Mesodermal cell (in vitro differentiated cells): ENCODE results near the gene HELZ.

ENCODE experiments used
- H3K27ac ChIP-seq: 2 replicates; pipeline ENCODE4 v1.7.0; 2013; ENCODE audit warnings: mild to moderate bottlenecking, low read depth, low read length, moderate library complexity; ENCODE audit not compliant: severe bottlenecking
- H3K36me3 ChIP-seq: 2 replicates; pipeline ENCODE4 v1.7.1; 2013; ENCODE audit warnings: mild to moderate bottlenecking, low read length, moderate library complexity; ENCODE audit not compliant: control insufficient read depth, insufficient read depth
- H3K4me1 ChIP-seq: one replicate; pipeline ENCODE4 v1.7.1; 2013; ENCODE audit warnings: mild to moderate bottlenecking, low read length; ENCODE audit not compliant: insufficient read depth, control insufficient read depth, poor library complexity, severe bottlenecking
- H3K4me3 ChIP-seq: 2 replicates; pipeline ENCODE4 v1.7.0; 2013; ENCODE audit warnings: low read length, control low read depth, mild to moderate bottlenecking; ENCODE audit not compliant: insufficient read depth, poor library complexity, severe bottlenecking; ENCODE audit errors: extremely low read depth
- H3K9me3 ChIP-seq: 2 replicates; pipeline ENCODE4 v1.7.1; 2013; ENCODE audit warnings: mild to moderate bottlenecking, low read length, moderate library complexity; ENCODE audit not compliant: control insufficient read depth
- WGBS, 2 experiments: methylation state at CpG; one replicate each; pipeline ENCODE4 v1.1.5; 2013; ENCODE audit warnings: missing lambda C conversion rate in 2 of 2; ENCODE audit not compliant: insufficient coverage in 2 of 2; 5-methylcytosine and 5-hydroxymethylcytosine counted together

The HELZ gene

DNA sequence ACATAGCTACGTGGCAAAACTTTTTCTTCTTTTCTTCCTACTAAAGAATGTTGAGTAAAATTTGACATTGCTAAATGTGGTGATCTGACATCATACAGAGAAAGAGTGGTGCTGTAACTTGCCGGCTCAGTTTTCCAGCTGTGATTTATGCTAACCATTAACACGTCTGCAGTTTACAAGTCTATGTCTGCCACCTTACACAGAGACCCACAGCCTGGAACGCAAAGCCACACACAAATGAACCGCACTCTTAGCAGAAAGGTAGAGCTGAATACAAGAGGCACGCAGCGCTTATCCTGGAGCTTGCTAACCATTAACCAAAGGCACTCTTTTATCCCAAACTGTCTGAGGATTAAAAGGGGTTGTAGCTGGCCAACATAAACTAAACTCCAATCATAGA, 168.7 kb downstream of the HELZ start:
- peaks cover 12% of the 10 kb centered on the region for H3K36me3 ChIP-seq
- no peak overlapping the region for H3K27ac ChIP-seq
- H3K9me3 ChIP-seq = no peaks in the 10 kb centered on the region
- H3K4me1 ChIP-seq = no peaks in the 10 kb centered on the region
- WGBS, 2 experiments = 87 to 92% methylated on average over 2 to 5 of the region's 7 CpGs
- no peak overlapping the region for H3K4me3 ChIP-seq

- no peaks in the 10 kb centered on the region for H3K9me3 ChIP-seq
- H3K4me3 ChIP-seq = no peak overlapping the region
- H3K4me1 ChIP-seq = no peaks in the 10 kb centered on the region
- WGBS, 2 experiments = 87 to 94% methylated on average over 2 of the region's 3 CpGs
- peaks cover 12% of the 10 kb centered on the region for H3K36me3 ChIP-seq
- H3K27ac ChIP-seq = no peak overlapping the region
Observed at GRCh38 chr17:67074781-67075180, 170.2 kb downstream of the HELZ start.

GRCh38 chr17:67072885-67073284, 172.1 kb downstream of the HELZ start:
- H3K4me1 ChIP-seq = no peaks in the 10 kb centered on the region
- H3K27ac ChIP-seq = no peak overlapping the region
- no peaks in the 10 kb centered on the region for H3K9me3 ChIP-seq
- peaks cover 6% of the 10 kb centered on the region for H3K36me3 ChIP-seq
- no peak overlapping the region for H3K4me3 ChIP-seq
- 94 to 100% methylated on average over 1 to 2 of the region's 3 CpGs for WGBS, 2 experiments

- Histone ChIP-seq H3K36me3 (peaks cover 6% of the 10 kb centered on the region), H3K27ac (no peak overlapping the region), H3K4me1 (no peaks in the 10 kb centered on the region), H3K9me3 (no peaks in the 10 kb centered on the region), H3K4me3 (no peak overlapping the region)
Observed at GRCh38 chr17:67071595-67071994, 173.4 kb downstream of the HELZ start.

DNA sequence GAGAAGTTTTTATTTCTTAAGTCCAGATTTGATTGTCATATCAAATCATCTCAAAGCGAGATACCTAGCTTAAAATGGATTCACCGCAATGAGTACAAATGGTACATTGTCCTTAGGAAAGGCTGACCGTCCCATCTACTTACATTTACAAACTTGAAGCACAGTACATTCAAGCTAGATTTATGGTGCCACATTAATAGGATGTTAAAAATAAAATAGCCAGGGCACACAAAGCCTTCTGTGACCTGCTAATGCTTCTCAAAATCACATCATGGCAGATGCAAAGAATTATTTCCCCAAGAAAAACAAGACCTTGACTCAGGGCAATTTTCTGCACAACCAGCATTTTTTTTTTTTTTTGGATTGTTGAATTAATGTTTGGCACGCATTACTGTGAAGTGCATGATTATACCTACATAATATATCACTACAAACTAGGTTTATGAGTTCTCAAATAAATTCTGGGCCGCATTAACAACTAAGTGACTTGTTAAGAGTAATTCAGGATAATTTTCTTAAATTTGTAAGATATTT, 175.3 kb downstream of the HELZ start:
- no peaks in the 10 kb centered on the region for H3K9me3 ChIP-seq
- peaks cover 3% of the 10 kb centered on the region for H3K4me1 ChIP-seq
- H3K36me3 ChIP-seq = no peaks in the 10 kb centered on the region
- WGBS, 2 experiments = no CpG with 5 or more reads among the region's 5 CpGs
- no peak overlapping the region for H3K27ac ChIP-seq
- H3K4me3 ChIP-seq = no peak overlapping the region

DNA sequence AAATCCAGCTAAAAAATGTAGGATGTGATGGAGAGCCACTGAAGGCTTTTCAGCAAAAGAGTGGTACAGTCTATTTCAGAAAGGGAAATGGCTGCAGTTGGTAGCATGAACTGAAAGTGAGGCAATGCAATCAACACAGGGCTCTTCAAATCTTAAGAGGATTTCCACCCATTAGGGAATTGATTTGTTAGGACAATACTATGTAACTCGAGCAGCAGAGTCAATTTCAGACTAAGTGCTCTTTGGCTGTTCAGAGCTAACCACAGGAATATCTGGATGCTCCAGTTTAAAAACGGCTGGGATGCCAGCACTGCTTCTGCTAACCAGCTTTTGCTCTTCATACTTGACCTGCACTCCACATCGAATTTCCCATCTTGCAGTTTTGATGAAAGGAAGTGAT, 176.0 kb downstream of the HELZ start:
- Histone ChIP-seq H3K27ac (no peak overlapping the region), H3K4me1 (peaks cover 3% of the 10 kb centered on the region), H3K4me3 (no peak overlapping the region), H3K36me3 (no peaks in the 10 kb centered on the region), H3K9me3 (no peaks in the 10 kb centered on the region)
- WGBS, 2 experiments = 81 to 95% methylated on average over 2 of the region's 3 CpGs

- WGBS, 2 experiments = 88 to 94% methylated on average over 11 to 12 of the region's 13 CpGs
- no peak overlapping the region for H3K27ac ChIP-seq
- H3K4me1 ChIP-seq = peaks cover 3% of the 10 kb centered on the region
- H3K36me3 ChIP-seq = no peaks in the 10 kb centered on the region
- no peak overlapping the region for H3K4me3 ChIP-seq
- no peaks in the 10 kb centered on the region for H3K9me3 ChIP-seq
Observed at GRCh38 chr17:67067571-67068482, 177.2 kb downstream of the HELZ start.

DNA sequence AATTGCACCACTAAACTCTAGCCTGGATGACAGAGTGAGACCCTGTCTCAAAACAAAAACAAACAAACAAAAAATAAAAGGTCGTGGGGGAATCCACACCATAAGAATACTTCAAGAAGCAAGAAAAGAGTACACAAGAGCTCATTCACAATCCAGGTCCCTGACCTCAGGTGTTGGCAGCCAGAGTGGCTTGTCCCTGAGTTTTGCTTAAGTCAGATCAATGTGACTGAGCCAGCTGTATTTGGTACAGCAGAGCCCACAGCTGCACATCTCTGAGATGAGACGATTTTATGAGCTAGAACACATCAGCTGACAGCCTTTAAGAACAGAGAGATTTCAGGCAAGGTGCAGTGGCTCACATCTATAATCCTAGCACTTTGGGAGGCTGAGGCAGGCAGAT, 178.3 kb downstream of the HELZ start:
- no peak overlapping the region for H3K4me3 ChIP-seq
- H3K9me3 ChIP-seq = no peaks in the 10 kb centered on the region
- H3K4me1 ChIP-seq = peaks cover 3% of the 10 kb centered on the region
- 70 to 71% methylated on average over 1 to 2 of the region's 2 CpGs for WGBS, 2 experiments
- H3K27ac ChIP-seq = no peak overlapping the region
- H3K36me3 ChIP-seq = no peaks in the 10 kb centered on the region

DNA sequence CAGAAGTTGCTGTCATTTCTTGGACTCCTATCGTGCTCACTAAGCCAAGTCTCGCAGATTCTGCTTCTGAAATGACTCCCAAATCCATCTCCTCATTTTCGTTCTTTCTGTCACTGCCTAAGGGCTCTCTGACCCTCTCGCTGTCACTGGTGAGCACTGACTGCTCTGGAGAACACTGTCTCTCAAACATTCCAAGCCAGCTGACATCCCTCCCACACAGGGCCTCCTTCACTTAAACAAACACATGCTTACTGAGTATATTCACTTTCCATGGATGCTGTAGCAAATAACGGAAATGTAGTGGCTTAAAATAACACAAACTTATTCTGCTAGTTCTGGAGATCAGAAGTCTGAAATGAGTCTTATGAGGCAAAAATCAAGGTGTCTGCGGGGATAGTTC, 181.9 kb downstream of the HELZ start:
- Histone ChIP-seq H3K27ac (no peak overlapping the region), H3K4me3 (no peak overlapping the region), H3K9me3 (no peaks in the 10 kb centered on the region), H3K4me1 (peaks cover 3% of the 10 kb centered on the region), H3K36me3 (no peaks in the 10 kb centered on the region)
- WGBS, 2 experiments = 87 to 92% methylated on average over 4 to 5 of the region's 6 CpGs

DNA sequence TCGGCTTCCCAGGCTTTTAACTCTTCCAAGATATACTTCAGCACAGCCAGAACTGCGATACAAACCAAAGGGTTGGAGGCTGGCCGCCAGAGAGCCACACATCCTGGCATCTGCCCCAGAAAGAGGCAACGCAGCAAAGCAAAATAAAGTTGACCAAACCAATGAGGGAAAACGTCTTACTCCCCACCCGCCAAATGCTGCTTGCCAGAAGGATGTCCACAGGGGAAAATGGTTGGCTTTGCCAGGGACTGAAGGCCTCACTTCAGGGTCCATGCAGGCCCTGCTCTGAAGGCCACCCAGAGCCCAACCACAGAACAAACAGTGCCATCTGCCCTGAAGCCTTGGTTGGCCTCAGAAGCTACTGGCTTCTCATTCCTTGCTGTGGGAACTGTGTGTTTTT, 185.6 kb downstream of the HELZ start:
- 87 to 93% methylated on average over 4 to 6 of the region's 6 CpGs for WGBS, 2 experiments
- no peaks in the 10 kb centered on the region for H3K36me3 ChIP-seq
- H3K27ac ChIP-seq = no peak overlapping the region
- H3K4me3 ChIP-seq = no peak overlapping the region
- no peaks in the 10 kb centered on the region for H3K9me3 ChIP-seq
- no peaks in the 10 kb centered on the region for H3K4me1 ChIP-seq

DNA sequence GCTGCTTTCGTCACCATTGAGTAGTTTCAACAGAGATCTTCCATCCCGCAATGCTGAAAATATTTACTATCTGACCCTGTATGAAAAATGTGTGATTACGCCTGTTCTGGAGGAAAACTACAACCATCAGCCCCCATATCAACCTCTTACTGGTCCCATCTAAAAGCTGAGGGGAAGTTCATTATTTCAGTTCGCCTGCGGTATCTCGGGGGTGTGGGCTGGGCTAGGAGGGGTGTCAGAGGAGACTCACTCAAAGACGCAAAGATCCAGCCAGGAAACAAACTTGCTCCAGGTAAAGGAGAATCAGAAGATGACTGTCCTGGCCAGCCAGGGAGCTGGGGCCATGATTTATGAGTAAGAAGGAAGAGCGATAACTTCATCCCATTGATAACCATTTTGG, 187.0 kb downstream of the HELZ start:
- no peak overlapping the region for H3K4me3 ChIP-seq
- no peaks in the 10 kb centered on the region for H3K4me1 ChIP-seq
- H3K9me3 ChIP-seq = no peaks in the 10 kb centered on the region
- 100% methylated on average over 3 to 5 of the region's 8 CpGs for WGBS, 2 experiments
- no peak overlapping the region for H3K27ac ChIP-seq
- no peaks in the 10 kb centered on the region for H3K36me3 ChIP-seq
